Mesendoderm (in vitro differentiated cells): Measurements from ENCODE around the gene PCYT2.

Experiments
- DNase-seq: peaks from one replicate; pipeline ENCODE4 v3.0.0; 2013
- H2AK5ac ChIP-seq: 2 replicates; pipeline ENCODE4 v1.6.1; 2013; ENCODE audit warnings: low read length, inconsistent platforms
- H2BK120ac ChIP-seq: 2 replicates; pipeline ENCODE4 v1.6.1; 2013; ENCODE audit warnings: low read depth, mild to moderate bottlenecking, low read length, moderate library complexity, mixed read lengths
- H2BK15ac ChIP-seq: replicated peaks from 2 replicates; pipeline ENCODE4 v1.6.1; 2013; ENCODE audit warnings: low read depth, mild to moderate bottlenecking, moderate library complexity
- H2BK5ac ChIP-seq: 2 replicates; pipeline ENCODE4 v1.6.1; 2013; ENCODE audit warnings: low read length, inconsistent platforms
- H3K18ac ChIP-seq: 2 replicates; pipeline ENCODE4 v1.6.1; 2013; ENCODE audit warnings: mild to moderate bottlenecking, low read length, mixed read lengths
- H3K23ac ChIP-seq: one replicate; pipeline ENCODE4 v1.6.1; 2013; ENCODE audit warnings: low read length
- H3K27ac ChIP-seq: 2 replicates; pipeline ENCODE4 v1.5.1; 2013; ENCODE audit warnings: low read depth, mild to moderate bottlenecking, inconsistent platforms, low read length, moderate library complexity
- H3K27me3 ChIP-seq: 2 replicates; pipeline ENCODE4 v1.6.1; 2013; ENCODE audit warnings: low read length, control low read depth, mild to moderate bottlenecking, inconsistent platforms; ENCODE audit not compliant: insufficient read depth, poor library complexity
- H3K36me3 ChIP-seq: 2 replicates; pipeline ENCODE4 v1.6.1; 2013; ENCODE audit warnings: low read length, inconsistent platforms; ENCODE audit not compliant: control insufficient read depth, insufficient read depth
- H3K4ac ChIP-seq: one replicate; pipeline ENCODE4 v1.6.1; 2013; ENCODE audit warnings: low read depth, mild to moderate bottlenecking, low read length, moderate library complexity
- H3K4me1 ChIP-seq: 2 replicates; pipeline ENCODE4 v1.6.1; 2013; ENCODE audit warnings: low read depth, low read length, inconsistent platforms; ENCODE audit not compliant: control insufficient read depth
- H3K4me2 ChIP-seq: 2 replicates; pipeline ENCODE4 v1.6.1; 2013; ENCODE audit warnings: low read length
- H3K4me3 ChIP-seq: 2 replicates; pipeline ENCODE4 v1.5.1; 2013; ENCODE audit warnings: mild to moderate bottlenecking, low read length
- H3K56ac ChIP-seq: one replicate; pipeline ENCODE4 v1.6.1; 2013; ENCODE audit warnings: low read length
- H3K79me1 ChIP-seq: 2 replicates; pipeline ENCODE4 v1.6.1; 2013; ENCODE audit warnings: low read length, inconsistent platforms
- H3K79me2 ChIP-seq: 2 replicates; pipeline ENCODE4 v1.6.1; 2013; ENCODE audit warnings: mild to moderate bottlenecking, low read length; ENCODE audit not compliant: control insufficient read depth, insufficient read depth
- H3K9ac ChIP-seq: 2 replicates; pipeline ENCODE4 v1.6.1; 2013; ENCODE audit warnings: low read length, inconsistent platforms
- H4K5ac ChIP-seq: one replicate; pipeline ENCODE4 v1.6.1; 2013; ENCODE audit warnings: low read length
- H4K8ac ChIP-seq: one replicate; pipeline ENCODE4 v1.6.1; 2013; ENCODE audit warnings: low read depth, mild to moderate bottlenecking, control low read depth, low read length, moderate library complexity
- WGBS: extraction: QIAGEN DNeasy Blood & Tissue Kit; methylation state at CpG from one replicate; pipeline ENCODE4 v1.1.7; 2013; ENCODE audit warnings: low lambda C conversion rate, missing lambda C conversion rate; ENCODE audit not compliant: insufficient coverage; ENCODE audit errors: extremely low coverage; 5-methylcytosine and 5-hydroxymethylcytosine counted together

PCYT2 gene

DNA sequence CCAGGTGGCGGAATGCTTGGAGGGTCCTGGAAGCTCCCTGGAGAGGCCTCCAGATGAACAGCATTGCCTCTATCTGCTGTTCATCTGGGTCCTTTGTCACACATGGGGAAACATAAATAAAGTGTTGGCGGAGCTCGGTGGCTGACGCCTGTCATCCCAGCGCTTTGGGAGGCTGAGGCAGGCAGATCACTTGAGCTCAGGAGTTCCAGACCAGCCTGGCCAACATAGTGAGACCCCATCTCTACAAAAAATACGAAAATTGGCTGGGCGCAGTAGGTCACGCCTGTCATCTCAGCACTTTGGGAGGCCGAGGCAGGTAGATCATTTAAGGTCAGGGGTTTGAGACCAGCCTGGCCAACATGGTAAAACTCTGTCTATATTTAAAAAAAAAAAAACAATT, 33.7 kb upstream of the PCYT2 start:
- H3K18ac ChIP-seq = no peak overlapping the region
- no peak overlapping the region for H2AK5ac ChIP-seq
- no peak overlapping the region for H4K8ac ChIP-seq
- no peak overlapping the region for H2BK120ac ChIP-seq
- no peak overlapping the region for H3K23ac ChIP-seq
- no peaks in the 10 kb centered on the region for H3K79me1 ChIP-seq
- no peaks in the 10 kb centered on the region for H3K36me3 ChIP-seq
- no peaks in the 10 kb centered on the region for H3K27me3 ChIP-seq
- H3K79me2 ChIP-seq = no peaks in the 10 kb centered on the region
- no peak overlapping the region for H4K5ac ChIP-seq
- no peak overlapping the region for H3K4ac ChIP-seq
- no peak overlapping the region for H3K4me2 ChIP-seq
- no peak overlapping the region for H3K4me3 ChIP-seq
- no peak overlapping the region for H3K9ac ChIP-seq
- H2BK5ac ChIP-seq = no peak overlapping the region
- no CpG with 5 or more reads among the region's 9 CpGs for WGBS
- no peaks in the 10 kb centered on the region for H3K4me1 ChIP-seq
- H3K27ac ChIP-seq = no peak overlapping the region
- no peak for DNase-seq
- H3K56ac ChIP-seq = no peak overlapping the region
- H2BK15ac ChIP-seq = no peak overlapping the region

DNA sequence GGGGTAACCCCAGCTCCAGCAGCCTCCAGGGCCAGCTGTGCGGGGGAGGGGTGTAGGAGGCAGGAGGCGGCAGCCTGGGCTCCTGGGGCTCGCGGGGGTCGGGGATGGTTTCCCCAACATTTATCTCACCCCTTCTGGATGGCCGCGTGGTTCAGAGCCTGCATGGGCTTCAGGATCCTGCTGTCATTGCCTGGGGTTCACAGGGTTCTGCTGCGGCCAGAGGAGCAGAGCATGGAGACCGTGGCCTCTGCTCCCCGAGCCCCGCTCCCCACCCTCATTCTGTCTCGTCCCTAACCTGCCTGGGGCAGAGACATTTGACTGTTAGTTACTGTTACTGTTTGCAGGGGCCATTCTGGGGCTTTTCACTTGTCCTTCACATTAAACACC, 31.0 kb upstream of the PCYT2 start:
- DNase-seq = no peak
- Histone ChIP-seq H3K79me1 (no peaks in the 10 kb centered on the region), H3K79me2 (no peaks in the 10 kb centered on the region), H4K5ac (no peak overlapping the region), H3K27me3 (no peaks in the 10 kb centered on the region), H3K4ac (no peak overlapping the region), H2BK15ac (no peak overlapping the region), H3K4me1 (no peaks in the 10 kb centered on the region), H3K4me2 (no peak overlapping the region), H3K23ac (no peak overlapping the region), H2AK5ac (no peak overlapping the region), H3K56ac (no peak overlapping the region), H3K18ac (no peak overlapping the region), H4K8ac (no peak overlapping the region), H3K4me3 (no peak overlapping the region), H3K36me3 (no peaks in the 10 kb centered on the region), H3K27ac (no peak overlapping the region), H3K9ac (no peak overlapping the region), H2BK120ac (no peak overlapping the region), H2BK5ac (no peak overlapping the region)
- WGBS = no CpG with 5 or more reads among the region's 12 CpGs

DNA sequence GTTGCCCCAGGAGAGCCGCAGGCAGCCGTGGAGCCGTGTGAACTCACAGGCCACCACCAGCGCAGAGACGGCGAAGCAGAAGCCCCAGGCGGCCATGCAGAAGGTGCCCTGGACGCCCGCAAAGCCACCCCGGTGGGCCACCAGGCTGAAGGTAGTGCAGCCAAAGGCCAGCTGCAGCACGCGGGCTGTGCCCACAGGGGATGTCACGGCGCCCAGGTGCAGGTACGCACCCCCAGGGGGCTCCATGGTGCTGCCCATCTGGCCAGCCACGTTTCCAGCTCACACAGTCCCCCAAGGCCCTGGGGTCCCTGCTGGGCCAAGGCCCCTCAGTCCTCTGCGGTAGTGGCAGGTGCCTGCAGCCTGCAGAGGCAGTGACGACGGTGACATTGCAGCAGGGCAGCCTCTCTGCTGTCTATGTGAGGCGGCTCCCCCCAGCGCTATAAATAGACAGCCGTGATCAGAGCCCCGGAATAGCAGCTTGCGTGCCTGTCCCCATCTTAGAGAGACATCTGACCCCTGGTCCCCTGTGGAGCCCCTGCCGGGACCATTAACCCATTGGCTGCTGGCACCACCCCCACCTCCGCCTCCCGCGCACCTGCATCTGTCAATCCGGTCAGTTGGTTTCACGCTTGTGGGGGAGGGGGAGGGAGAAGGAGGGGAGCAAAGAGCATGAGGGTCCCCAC, 30.4 kb upstream of the PCYT2 start:
- DNase-seq = no peak
- no peak overlapping the region for H2BK15ac ChIP-seq
- WGBS = no CpG with 5 or more reads among the region's 30 CpGs

DNA sequence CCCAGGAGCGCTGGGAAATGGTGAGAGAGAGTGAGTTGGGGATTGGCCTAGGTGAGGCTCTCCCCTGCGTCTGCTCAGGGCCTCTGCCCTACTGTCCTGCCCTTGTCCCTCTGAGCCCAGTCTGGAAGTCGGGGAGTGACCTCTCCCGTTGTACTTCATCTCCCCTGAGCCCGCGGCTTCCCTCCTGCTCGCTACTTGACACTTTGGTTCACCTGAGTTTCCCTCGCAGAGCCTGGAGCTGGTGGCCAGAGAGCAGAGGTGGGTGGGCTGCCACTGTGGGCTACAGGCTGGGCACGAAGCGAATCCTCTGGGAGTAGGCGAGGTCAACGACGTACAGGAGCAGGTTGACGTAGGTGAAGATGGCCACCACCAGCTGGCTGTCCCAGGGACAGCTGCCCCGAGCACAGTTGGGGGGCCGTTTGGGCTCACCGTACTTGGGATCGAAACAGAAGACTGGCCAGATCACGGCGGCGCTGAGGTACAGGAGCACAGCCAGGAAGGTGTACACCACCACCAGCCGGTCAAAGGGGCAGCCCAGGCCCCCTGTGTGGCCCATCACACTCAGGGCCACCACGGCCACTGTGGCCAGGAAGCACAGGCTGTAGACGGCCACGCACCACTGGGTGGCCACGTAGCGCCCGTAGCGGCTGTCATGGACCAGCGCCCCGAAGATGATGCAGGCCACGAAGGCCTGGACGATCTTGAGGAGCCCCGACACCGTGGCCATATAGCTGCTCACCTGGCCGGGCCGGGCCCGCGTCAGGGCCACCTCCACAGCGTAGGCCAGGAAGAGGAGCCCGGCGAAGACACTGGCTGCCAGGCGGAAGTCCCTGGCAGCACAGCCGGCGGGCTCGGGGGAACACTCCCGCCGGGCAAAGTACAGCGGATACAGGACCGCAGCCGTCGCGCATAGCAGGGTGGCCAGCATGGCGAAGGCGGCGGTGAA, 29.6 kb upstream of the PCYT2 start:
- Histone ChIP-seq H3K18ac (no peak overlapping the region), H3K79me1 (peaks cover 5% of the 10 kb centered on the region), H3K56ac (no peak overlapping the region), H3K9ac (no peak overlapping the region), H3K79me2 (peaks cover 5% of the 10 kb centered on the region), H3K4me3 (no peak overlapping the region), H4K8ac (no peak overlapping the region), H2BK15ac (no peak overlapping the region), H3K36me3 (no peaks in the 10 kb centered on the region), H3K23ac (no peak overlapping the region), H4K5ac (no peak overlapping the region), H2BK120ac (no peak overlapping the region), H3K27me3 (no peaks in the 10 kb centered on the region), H2BK5ac (no peak overlapping the region), H3K4me2 (no peak overlapping the region), H3K4me1 (no peaks in the 10 kb centered on the region), H2AK5ac (no peak overlapping the region), H3K27ac (no peak overlapping the region), H3K4ac (no peak overlapping the region)
- WGBS = no CpG with 5 or more reads among the region's 56 CpGs
- no peak for DNase-seq

More for the DNA sequence above, 30.4 kb upstream of the PCYT2 start:
- Histone ChIP-seq H3K79me2 (peaks cover under 1% of the 10 kb centered on the region), H3K56ac (no peak overlapping the region), H2BK120ac (no peak overlapping the region), H3K27ac (no peak overlapping the region), H2AK5ac (no peak overlapping the region), H3K4ac (no peak overlapping the region), H3K18ac (no peak overlapping the region), H3K36me3 (no peaks in the 10 kb centered on the region), H3K4me1 (no peaks in the 10 kb centered on the region), H3K27me3 (no peaks in the 10 kb centered on the region), H3K4me3 (no peak overlapping the region), H4K5ac (no peak overlapping the region), H3K4me2 (no peak overlapping the region), H3K79me1 (peaks cover under 1% of the 10 kb centered on the region), H4K8ac (no peak overlapping the region), H2BK5ac (no peak overlapping the region), H3K23ac (no peak overlapping the region), H3K9ac (no peak overlapping the region)

DNA sequence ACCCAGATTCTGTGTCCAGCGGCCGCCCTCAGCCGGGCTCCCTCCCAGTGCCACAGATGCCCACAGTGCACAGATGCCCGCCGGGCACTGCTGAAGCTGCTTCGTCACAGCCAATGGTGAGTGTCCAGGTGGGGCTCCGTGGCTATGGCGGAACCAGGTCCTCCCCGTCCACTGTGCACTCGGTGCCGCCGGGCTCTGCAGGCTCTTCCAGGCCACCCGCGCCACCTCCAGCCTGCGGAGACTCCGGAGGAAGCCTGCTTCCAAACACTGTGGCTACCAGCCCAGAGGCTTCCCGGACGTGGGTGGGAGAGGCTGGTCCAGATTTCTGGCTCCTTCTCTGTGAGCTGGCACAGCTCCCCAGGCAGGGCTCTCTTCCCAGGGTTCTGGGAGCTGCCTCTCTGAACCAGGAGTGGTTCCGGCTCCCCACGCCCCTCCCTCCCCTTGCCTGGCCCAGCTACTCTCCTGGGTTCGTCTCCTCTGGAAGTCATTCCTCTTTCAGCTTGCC, 28.7 kb upstream of the PCYT2 start:
- no peak overlapping the region for H2BK5ac ChIP-seq
- no peak for DNase-seq
- H2BK120ac ChIP-seq = no peak overlapping the region
- H3K23ac ChIP-seq = no peak overlapping the region
- no peaks in the 10 kb centered on the region for H3K36me3 ChIP-seq
- no peaks in the 10 kb centered on the region for H3K4me1 ChIP-seq
- no peak overlapping the region for H3K4me3 ChIP-seq
- H2BK15ac ChIP-seq = no peak overlapping the region
- H4K8ac ChIP-seq = no peak overlapping the region
- H3K18ac ChIP-seq = no peak overlapping the region
- no CpG with 5 or more reads among the region's 21 CpGs for WGBS
- H3K79me2 ChIP-seq = peaks cover 8% of the 10 kb centered on the region
- peaks cover 8% of the 10 kb centered on the region for H3K79me1 ChIP-seq
- H3K4me2 ChIP-seq = no peak overlapping the region
- no peaks in the 10 kb centered on the region for H3K27me3 ChIP-seq
- no peak overlapping the region for H4K5ac ChIP-seq
- no peak overlapping the region for H3K4ac ChIP-seq
- H3K56ac ChIP-seq = no peak overlapping the region
- H3K9ac ChIP-seq = no peak overlapping the region
- H2AK5ac ChIP-seq = no peak overlapping the region
- no peak overlapping the region for H3K27ac ChIP-seq
